ENCODE measurements around the gene CELA2A.

- TF ChIP-seq CTCF (IDR thresholded peaks at IDR 0.05) (no peak), POLR2A (IDR thresholded peaks at IDR 0.05) (no peak)
Observed at GRCh38 chr1:15452216-15452615, 4.3 kb upstream of the CELA2A start.

Measured in Peyer's patch (tissue), 4 donors.